GM21528 (cell line): ENCODE data around the gene BMP6.
"Not testable (repeated sequence)": the region's sequence is repeated elsewhere in the genome, so short reads cannot be mapped to it uniquely, and the experiment has no call there.

ENCODE experiments used
- ATAC-seq: cut with Tn5 transposase; IDR thresholded peaks from one replicate; pipeline ENCODE4 v1.9.1; 2021; ENCODE audit warnings: mild to moderate bottlenecking, moderate library complexity; ENCODE audit not compliant: unreplicated experiment, low FRiP score

Gene BMP6

GRCh38 chr6:7879579-7879978, 153.7 kb downstream of the BMP6 start:
- no peak for ATAC-seq

GRCh38 chr6:7879980-7880717, 154.2 kb downstream of the BMP6 start:
- ATAC-seq: no peak

- no peak for ATAC-seq
These were observed 154.8 kb downstream of the BMP6 start for GRCh38 chr6:7880718-7881107.

DNA sequence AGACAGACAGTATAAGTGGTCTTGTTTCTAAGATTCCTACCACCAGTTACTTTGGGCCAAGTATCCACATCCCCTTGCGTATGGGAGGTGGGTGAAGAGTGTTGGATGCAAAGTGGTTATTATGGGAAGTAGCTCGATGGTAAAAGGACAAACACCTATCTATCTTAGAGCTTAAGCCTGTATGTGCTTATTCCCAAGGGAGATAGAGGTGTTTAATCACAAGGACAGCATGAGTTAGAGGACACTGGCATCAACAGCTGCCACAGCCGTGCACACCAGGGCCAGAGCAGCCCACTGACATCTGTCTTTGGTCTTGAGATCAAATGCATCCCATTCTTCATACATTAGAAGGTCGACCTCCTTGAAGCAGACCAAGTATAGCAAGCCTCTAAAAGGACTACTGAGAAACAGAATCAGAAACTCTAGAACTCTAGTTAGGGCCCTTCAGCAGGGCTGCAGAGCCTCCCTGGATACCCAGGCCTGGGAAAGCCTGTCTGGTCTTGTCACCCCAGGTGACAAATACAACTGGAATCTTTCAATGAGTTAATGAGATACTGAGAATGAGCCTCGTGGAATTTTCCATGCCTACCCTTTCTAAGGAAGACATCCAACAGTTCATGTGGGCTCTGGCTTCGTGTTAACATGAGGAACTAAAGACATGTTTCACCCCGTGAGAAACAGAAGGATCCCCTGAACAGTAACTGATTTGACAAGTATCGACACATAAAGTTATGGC, 156.0 kb downstream of the BMP6 start:
- no peak for ATAC-seq

DNA sequence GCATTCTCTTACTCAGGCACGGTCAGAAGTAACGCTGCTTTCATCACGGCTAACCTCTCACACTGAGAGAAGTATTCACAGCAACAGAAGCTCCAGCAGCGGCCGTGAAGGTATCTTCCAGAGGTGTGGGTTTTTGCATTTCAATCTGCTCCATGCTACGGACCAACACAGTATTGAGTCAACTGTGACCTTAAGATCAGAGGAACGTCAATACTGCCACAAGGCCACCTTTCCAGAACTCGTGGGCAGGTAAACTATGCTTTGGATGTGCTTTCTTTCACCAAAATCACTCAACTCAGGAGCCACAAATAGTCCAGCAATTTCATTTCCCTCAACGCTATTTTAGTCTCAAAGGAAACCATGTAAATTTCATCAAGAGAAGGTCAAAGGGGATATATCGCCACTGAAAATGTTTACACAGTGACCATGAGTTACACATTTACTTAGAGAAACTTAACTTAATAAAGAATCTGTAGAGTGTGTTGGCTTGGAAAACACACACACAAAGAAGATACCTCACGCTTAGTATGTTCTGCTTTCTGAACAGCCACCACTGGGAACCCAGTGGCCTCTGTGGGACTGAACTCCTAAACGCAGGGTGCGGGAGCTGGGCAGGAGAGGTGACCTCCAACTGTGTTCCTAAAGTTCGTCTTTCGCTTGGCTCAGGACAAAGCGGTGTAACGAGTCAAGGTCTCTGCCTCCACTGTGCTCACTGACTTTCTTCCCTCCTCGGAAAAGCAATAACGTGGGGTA, 156.8 kb downstream of the BMP6 start:
- no peak for ATAC-seq

- no peak for ATAC-seq
These were observed 157.5 kb downstream of the BMP6 start for GRCh38 chr6:7883381-7883780.

DNA sequence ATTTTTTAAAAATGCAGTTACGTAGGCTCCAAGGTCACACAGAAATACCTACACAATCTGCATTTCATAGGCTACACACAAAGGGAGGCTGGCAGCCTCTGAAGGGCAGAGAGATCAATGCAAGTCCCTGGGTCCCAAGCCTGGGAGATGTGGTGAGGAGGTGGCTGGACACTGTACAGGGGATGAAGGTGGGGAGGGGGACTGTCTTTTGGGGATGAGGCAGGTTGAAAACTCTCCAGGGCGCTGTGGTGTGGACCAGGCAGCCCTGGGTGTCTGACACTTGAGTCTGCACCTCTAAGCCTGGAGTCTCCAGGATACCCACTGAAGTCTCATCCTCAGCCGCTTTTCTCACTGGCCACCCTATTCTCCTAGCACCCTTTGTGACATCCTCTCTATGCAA, 160.2 kb downstream of the BMP6 start:
- ATAC-seq: no peak

DNA sequence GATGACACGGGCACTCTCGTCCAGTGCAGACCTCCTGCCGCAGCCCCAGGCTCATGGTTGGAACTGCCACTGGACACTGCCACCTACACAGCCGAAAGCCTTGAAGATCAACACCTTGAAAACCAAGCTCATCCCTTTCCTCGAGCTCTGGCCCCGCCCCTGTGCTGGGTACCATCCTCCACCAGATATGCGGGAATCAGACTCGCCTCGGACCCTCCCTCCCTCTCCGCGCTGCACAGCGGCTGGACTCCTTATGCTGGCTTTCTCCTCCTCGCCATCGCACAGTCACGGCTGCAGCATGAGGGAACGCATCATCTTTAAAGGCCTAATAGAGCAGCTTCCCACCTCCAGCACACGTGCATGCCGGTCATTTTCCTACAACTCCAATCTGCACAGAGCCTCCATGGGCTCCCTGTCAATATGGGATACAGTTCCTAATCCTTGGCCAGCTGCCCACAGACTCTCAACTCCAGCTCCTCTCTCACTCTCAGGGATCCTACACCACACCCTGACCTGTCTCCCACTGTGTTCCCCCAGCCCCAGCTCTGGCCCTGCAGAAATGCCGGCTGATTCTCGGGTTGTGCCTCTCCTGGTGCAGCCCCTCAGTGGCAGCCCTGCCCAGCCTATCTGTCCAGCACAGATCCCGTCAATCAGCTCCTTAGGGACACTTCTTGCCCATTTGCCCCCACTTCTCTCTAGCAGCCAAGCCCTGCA, 161.5 kb downstream of the BMP6 start:
- ATAC-seq: no peak

DNA sequence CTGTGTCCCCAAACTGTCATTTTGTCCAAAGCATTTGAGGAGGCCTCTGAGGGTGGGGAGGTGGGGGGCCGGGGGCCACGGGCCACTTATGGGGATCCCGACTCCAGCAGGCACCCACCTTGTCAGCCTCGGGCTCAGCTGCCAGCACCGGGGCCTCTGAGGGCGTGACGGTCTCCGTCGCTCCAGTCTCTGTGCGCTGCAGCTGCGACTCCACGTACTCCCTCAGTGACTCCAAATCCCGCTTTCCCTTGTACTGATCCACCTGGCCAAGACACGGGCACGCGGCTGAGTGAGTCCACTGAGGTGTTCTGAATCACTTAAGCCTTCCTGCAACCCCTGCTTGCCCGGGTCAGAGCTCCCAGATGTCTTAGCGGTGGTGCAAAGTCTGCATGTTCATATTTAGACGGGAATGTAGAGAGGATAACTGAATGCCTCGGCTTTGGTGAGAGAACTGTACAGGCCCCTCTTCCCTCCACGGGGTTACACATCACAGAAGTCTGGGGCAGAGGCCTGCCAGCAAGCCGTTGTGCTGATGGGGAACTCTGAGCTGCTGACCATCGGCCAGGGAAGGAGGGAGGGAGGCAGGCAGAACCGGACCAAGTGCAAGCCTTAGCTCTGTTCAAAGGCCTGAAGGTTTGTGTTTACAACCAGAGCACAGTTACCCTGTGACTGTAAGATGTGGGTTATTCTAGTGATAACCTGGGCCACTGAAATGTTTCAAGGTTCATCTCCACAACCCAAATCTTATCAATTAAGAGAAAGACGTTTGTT, 162.9 kb downstream of the BMP6 start:
- ATAC-seq: no peak

GRCh38 chr6:7891078-7891872, 165.4 kb downstream of the BMP6 start:
- no peak for ATAC-seq

DNA sequence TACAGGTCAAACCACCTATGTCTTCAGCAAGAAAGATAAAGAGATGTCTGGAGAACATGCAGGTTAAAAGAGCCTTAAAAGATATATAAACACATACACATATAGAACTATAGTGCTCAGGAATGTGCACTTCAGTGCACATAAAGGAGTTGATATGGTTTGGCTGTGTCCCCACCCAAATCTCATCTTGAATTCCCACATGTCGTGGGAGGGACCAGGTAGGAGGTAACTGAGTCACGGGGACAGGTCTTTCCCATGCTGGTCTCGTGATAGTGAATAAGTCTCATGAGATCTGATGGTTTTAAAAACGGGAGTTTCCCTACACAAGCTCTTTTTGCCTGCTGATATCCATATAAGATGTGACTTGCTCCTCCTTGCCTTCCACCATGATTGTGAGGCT, 166.5 kb downstream of the BMP6 start:
- not testable (repeated sequence) for ATAC-seq

GRCh38 chr6:7893342-7893741, 167.4 kb downstream of the BMP6 start:
- ATAC-seq: no peak

DNA sequence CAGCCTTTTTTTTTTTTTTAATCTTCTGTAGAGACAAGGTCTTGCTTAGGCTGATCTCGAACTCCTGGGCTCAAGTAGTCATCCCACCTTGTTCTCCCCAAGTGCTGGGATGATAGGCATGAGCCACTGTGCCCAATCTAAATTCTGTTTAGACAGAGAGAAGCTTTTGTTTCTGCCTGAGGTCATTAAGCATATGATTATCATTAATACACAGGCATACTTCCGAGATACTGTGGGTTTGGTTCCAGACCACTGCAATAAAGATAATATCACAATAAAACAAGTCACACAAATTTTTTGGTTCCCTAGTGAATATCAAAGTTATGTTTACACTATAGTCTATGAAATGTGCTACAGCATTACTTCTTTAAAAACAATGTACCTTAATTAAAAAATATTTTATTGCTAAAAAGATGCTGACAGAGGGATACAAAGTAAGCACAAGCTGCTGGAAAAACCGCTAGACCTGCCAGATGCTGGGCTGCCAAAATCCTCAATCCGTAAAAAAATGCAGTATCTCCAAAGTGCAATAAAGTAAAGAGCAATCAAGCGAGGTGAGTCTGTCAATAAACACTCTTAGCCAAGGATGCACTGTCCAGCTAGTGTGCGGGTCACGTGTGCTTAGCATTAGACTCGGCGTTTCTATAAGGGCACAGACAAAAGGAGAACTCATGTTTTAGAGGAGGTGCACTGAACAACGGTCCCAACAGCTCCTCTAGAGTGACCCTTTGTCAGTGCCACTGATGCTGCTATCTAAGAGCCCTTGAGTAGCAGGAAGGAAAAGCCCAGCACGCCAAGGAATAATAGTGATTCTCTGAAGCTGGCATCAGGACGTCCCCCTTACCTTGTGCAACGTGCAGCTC, 168.6 kb downstream of the BMP6 start:
- no peak for ATAC-seq

- ATAC-seq: no peak
These were observed 169.2 kb downstream of the BMP6 start for GRCh38 chr6:7895125-7895423.

DNA sequence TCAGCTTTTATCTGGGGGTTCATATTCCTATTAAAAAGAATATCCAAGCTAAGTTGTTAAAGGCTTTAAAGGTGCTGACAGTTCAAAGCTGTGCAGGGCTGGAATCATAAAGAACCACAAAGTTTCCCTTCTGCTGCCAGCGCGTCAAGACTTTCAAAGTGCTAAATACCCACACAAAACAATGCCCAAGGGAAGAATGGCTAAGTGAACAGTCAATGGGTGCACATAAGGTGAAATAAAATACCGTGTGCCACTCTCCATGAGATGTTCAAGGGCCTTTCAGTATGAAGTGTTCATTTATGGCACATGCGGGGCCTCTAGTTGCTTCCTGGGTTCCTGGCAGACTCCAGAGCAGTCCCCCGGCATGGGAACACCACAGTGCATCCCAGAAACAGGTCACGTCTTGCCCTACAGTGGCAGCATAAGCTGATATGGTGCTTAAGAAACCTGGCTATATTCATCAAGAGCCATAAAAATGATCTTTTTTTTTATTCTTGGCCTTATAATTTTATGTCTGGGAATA, 170.6 kb downstream of the BMP6 start:
- ATAC-seq: no peak

DNA sequence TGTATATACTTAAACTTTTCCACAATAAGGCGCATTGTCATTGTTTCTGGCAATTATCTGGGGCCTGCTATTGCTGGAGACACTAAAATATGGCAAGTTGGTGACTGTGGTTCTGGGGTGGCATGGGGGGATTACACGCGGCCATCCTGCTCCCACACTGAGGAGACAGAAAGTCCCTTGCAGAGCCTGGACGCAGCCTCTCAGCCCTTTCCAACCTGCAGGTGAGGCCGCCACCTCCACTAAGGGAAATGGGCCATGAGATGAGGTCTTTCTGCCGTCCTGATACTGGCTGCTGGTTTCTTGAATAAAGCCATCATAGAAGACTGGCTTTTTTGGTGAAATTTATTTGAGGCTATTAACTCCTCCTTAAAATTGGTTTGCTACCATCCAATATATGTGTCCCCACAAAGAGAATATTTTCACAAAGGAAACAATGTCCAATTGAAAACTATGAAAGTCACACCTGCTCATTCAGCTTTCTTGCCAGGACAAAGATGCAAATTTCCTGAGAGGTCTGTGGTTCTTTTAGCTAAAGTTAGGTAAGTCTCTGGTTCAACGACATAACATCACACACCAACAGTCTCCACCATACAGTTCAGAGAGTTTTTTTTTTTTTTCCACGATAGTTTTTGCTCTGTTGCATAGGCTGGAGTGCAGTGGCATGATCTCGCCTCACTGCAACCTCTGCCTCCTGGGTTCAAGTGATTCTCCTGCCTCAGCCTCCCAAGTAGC, 171.7 kb downstream of the BMP6 start:
- ATAC-seq: peak; percentile 62

DNA sequence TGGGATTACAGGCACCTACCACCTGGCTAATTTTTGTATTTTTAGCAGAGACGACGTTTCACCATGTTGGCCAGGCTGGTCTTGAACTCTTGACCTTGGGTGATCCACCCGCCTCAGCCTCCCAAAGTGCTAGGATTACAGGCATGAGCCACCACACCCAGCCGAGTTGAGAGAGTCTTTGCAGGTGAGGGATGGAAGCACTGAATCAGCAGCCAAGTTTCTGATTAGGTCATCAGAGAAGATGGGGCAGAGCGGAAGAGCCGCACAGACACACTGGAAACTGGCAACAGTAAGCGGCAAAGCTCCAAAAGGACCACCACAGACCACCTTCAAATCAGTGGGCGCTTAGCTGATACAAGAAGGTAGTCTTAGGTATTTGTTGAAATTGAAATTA, 172.3 kb downstream of the BMP6 start:
- ATAC-seq: not testable (repeated sequence)
